Measurements from ENCODE around the gene GRM4.

GRM4 gene

DNA sequence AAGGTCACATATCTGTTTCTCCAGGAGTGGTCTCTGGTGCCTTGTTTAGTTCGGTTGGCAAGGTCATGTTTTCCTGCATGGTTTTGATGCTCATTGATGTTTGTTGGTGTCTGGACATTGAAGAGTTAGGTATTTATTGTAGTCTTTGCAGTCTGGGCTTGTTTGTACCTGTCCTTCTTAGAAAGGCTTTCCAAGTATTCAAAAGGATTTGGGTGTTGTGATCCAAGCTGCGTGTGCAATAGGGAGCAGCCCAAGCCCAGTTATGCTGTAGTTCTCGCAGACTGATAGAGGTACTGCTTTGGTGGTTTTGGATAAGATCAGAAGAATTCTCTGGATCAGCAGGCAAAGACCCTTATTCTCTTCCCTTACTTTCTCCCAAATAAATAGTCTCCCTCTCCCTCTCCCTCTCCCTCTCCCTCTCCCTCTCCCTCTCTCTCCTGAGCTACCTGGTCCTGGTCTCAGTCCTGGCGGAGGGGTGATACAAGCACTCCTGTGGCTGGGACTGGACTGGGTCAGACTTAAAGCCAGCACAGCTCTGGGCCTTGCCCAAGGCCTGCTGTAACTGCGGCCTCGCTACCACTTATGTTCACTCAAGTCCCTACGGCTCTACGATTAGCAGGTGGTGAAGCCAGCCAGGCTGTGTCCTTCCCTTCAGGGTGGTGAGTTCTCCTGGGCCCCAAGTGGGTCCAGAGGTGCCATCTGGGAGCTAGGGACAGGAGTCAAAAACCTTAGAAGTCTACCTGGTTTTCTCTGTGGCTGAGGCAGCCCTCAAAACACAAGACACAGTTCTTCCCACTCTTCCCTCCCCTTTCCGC, 27.3 kb upstream of the GRM4 start:
- H3K9me3 Mint-ChIP-seq = no peaks in the 10 kb centered on the region
- no peak overlapping the region for H3K27ac Mint-ChIP-seq
- H3K27me3 Mint-ChIP-seq = peaks cover 6% of the 10 kb centered on the region
- H3K36me3 Mint-ChIP-seq (ENCODE audit: low read depth) = no peaks in the 10 kb centered on the region
- intact Hi-C loops (cut with micrococcal nuclease) = no loop called here
- H3K4me3 Mint-ChIP-seq = no peak overlapping the region
- peaks cover 12% of the 10 kb centered on the region for H3K4me1 Mint-ChIP-seq (ENCODE audit: low read depth)

DNA sequence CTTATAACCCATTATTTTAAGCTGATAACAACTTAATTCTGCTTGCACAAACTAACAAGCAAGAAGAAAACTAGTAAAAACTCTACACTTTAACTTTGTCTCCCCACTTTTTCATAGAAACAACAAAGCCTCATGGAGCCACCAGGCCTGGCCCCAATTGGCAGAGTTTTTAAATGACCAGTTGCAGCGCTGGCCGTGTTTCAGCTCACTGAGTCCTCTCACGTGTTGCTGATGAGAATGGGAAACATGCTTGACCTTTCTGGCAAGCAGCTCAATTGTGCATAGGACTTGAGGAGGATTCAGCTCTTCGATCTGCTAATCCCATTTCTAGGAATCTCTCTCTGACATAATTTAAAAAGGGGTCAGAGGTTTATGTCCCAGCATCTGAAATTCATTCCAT, 24.5 kb upstream of the GRM4 start:
- Mint-ChIP-seq H3K27ac (no peak overlapping the region), H3K4me3 (no peak overlapping the region), H3K27me3 (peaks cover 24% of the 10 kb centered on the region), H3K4me1 (ENCODE audit: low read depth) (peaks cover 6% of the 10 kb centered on the region), H3K9me3 (no peaks in the 10 kb centered on the region), H3K36me3 (ENCODE audit: low read depth) (no peaks in the 10 kb centered on the region)
- intact Hi-C loops (cut with micrococcal nuclease) = no loop called here

DNA sequence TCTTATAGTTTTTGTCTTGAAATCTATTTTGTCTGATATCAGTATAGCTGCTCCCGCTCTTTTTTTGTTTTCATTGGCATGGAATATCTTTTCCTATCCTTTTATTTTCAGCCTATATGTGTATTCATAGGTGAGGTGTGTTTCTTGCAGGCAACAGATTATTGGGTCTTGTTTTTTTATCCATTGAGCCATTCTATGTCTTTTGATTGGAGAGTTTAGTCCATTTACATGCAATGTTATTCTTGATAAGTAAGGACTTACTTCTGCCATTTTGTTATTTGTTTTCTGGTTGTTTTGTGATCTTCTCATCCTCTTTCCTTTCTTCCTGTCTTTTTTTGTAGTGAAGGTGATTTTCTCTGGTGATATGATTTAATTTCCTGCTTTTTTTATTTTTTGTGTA, 24.0 kb upstream of the GRM4 start:
- intact Hi-C loops (cut with micrococcal nuclease) = no loop called here

GRCh38 chr6:34161857-34162515, 16.1 kb upstream of the GRM4 start:
- Mint-ChIP-seq H3K36me3 (ENCODE audit: low read depth) (no peaks in the 10 kb centered on the region), H3K27me3 (peaks cover 35% of the 10 kb centered on the region), H3K9me3 (peaks cover 8% of the 10 kb centered on the region), H3K4me3 (no peak overlapping the region), H3K4me1 (ENCODE audit: low read depth) (peaks cover 47% of the 10 kb centered on the region), H3K27ac (no peak overlapping the region)
- intact Hi-C loops (cut with micrococcal nuclease) = loop anchor here (2.0 to 5.0 kb wide), 3 partner anchors 35 to 255 kb away; partner anchors contain the start of gene SMIM29

More for the DNA sequence above, 24.0 kb upstream of the GRM4 start:
- Mint-ChIP-seq H3K4me1 (ENCODE audit: low read depth) (peaks cover 11% of the 10 kb centered on the region), H3K36me3 (ENCODE audit: low read depth) (no peaks in the 10 kb centered on the region), H3K4me3 (no peak overlapping the region), H3K27ac (no peak overlapping the region), H3K9me3 (no peaks in the 10 kb centered on the region), H3K27me3 (peaks cover 27% of the 10 kb centered on the region)

- Mint-ChIP-seq H3K4me1 (ENCODE audit: low read depth) (peaks cover 36% of the 10 kb centered on the region), H3K27me3 (peaks cover 44% of the 10 kb centered on the region), H3K4me3 (no peak overlapping the region), H3K27ac (no peak overlapping the region), H3K9me3 (peaks cover 8% of the 10 kb centered on the region), H3K36me3 (ENCODE audit: low read depth) (no peaks in the 10 kb centered on the region)
- intact Hi-C loops (cut with micrococcal nuclease) = loop anchor here (5.0 kb wide), 2 partner anchors 37 to 257 kb away; no protein-coding TSS in a partner anchor
These were observed 14.0 kb upstream of the GRM4 start for GRCh38 chr6:34159844-34160243.

DNA sequence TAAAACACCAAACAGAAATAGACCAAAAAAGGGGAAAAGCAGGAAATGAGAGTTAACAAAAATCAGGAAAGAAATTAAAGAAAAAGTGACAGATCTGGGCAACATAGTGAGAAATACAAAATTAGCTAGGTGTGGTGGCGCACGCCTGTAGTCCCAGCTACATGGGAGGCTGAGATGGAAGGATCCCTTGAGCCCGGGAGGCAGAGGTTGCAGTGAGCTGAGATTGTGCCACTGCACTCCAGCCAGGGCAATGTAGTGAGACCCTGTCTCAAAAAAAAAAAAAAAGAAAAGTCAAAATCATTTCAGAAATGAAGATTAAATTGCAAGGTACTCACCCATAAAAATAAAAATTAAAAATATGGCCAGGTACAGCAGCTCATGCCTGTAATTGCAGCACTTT, 13.0 kb upstream of the GRM4 start:
- Mint-ChIP-seq H3K4me1 (ENCODE audit: low read depth) (peaks cover 41% of the 10 kb centered on the region), H3K9me3 (peaks cover 8% of the 10 kb centered on the region), H3K4me3 (peak overlapping the region; percentile 10), H3K27me3 (peaks cover 53% of the 10 kb centered on the region), H3K27ac (no peak overlapping the region), H3K36me3 (ENCODE audit: low read depth) (no peaks in the 10 kb centered on the region)
- intact Hi-C loops (cut with micrococcal nuclease) = no loop called here

- H3K36me3 Mint-ChIP-seq (ENCODE audit: low read depth) = no peaks in the 10 kb centered on the region
- peak overlapping the region; percentile 42 for H3K27ac Mint-ChIP-seq
- peaks cover 8% of the 10 kb centered on the region for H3K9me3 Mint-ChIP-seq
- intact Hi-C loops (cut with micrococcal nuclease) = no loop called here
- no peak overlapping the region for H3K4me3 Mint-ChIP-seq
- H3K27me3 Mint-ChIP-seq = peaks cover 57% of the 10 kb centered on the region
- H3K4me1 Mint-ChIP-seq (ENCODE audit: low read depth) = peaks cover 41% of the 10 kb centered on the region
These were observed 12.0 kb upstream of the GRM4 start for GRCh38 chr6:34157851-34158250.

- Mint-ChIP-seq H3K4me3 (no peak overlapping the region), H3K9me3 (peaks cover 8% of the 10 kb centered on the region), H3K27ac (peak overlapping the region; percentile 42), H3K4me1 (ENCODE audit: low read depth) (peaks cover 37% of the 10 kb centered on the region), H3K36me3 (ENCODE audit: low read depth) (no peaks in the 10 kb centered on the region), H3K27me3 (peaks cover 60% of the 10 kb centered on the region)
- intact Hi-C loops (cut with micrococcal nuclease) = no loop called here
These were observed 11.4 kb upstream of the GRM4 start for GRCh38 chr6:34157236-34157830.

- intact Hi-C loops (cut with micrococcal nuclease) = no loop called here
- peaks cover 8% of the 10 kb centered on the region for H3K9me3 Mint-ChIP-seq
- peaks cover 27% of the 10 kb centered on the region for H3K4me1 Mint-ChIP-seq (ENCODE audit: low read depth)
- H3K27me3 Mint-ChIP-seq = peaks cover 65% of the 10 kb centered on the region
- no peak overlapping the region for H3K27ac Mint-ChIP-seq
- H3K36me3 Mint-ChIP-seq (ENCODE audit: low read depth) = no peaks in the 10 kb centered on the region
- H3K4me3 Mint-ChIP-seq = no peak overlapping the region
These were observed 9.8 kb upstream of the GRM4 start for GRCh38 chr6:34155471-34156300.

DNA sequence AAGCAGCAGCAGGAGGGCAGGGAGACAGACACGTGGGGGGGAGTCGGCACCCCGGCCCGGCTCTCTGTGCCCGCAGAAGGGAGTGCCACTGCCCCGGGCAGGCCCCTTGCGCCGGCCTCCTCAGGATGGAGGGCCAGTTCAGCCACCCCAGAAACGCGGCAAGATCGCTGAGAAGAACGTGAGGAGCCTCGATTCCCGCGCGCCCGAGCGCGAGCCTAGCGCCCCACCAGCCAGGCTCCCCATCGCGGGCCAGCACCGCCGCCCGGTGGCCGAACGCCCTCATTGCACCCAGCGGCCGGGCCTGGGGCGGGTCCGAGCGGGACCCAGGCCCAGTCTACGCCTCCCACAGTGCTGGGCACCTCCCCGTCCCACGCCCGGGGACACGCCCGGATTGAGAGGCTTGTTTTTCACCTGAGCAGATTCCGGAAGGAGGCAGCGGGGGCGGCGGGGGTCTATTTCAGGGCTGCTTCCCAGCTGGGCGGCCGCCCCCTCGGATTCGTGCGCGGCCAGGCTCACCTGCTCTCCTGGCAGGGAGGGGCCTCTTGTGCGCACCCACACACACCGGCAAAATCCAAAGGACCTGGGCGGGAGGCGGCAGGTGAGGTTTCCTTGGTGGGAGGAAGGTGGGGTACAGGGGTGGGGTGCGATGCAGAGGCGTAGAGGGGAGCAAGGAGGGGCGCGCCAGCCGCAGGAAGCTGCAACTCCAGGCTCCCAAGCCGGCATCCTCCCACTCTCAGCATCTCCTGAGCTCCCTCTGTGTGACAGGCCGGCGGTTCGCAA, 9.0 kb upstream of the GRM4 start:
- Mint-ChIP-seq H3K27me3 (peaks cover 73% of the 10 kb centered on the region), H3K36me3 (ENCODE audit: low read depth) (no peaks in the 10 kb centered on the region), H3K27ac (no peak overlapping the region), H3K9me3 (peaks cover 4% of the 10 kb centered on the region), H3K4me1 (ENCODE audit: low read depth) (peaks cover 27% of the 10 kb centered on the region), H3K4me3 (peak overlapping the region; percentile 45)
- intact Hi-C loops (cut with micrococcal nuclease) = loop anchor here (1.0 kb wide), 3 partner anchors 100 to 411 kb away; no protein-coding TSS in a partner anchor

DNA sequence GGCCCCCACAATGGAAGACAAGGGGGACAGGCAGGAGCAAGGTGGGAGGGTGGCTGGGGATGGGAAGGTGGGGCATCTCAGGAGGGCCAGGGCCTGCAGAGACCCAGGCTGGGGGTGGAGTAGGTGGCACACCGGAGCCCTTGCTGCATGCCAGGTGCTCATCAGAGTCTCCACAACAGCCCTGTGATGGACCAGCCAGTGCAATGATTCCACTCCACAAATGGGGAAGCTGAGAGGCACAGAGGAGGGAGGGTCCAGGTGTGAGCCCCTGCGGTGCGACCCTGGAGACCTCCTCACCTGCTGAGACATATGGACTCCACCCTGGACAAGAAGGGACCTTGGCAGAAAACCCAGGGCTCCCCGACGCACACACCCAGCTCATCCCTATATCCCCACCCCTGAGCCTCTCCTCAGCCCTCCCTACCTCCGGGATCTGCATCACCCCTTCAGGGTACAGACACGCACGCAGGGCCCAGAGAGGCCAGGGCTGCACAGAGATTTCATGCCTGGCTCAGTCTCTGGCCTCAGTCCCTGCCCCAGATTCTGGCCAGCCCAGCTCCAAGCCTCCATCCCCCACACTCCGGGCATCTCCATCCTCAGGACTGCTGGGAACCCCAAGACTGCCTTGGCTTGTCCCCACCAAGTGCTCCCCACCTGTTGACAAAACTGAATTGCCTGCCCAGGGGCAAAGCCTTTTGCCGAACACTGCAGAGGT, 7.1 kb upstream of the GRM4 start:
- Mint-ChIP-seq H3K4me3 (no peak overlapping the region), H3K9me3 (no peaks in the 10 kb centered on the region), H3K27ac (no peak overlapping the region), H3K36me3 (ENCODE audit: low read depth) (no peaks in the 10 kb centered on the region), H3K4me1 (ENCODE audit: low read depth) (peaks cover 16% of the 10 kb centered on the region), H3K27me3 (peaks cover 90% of the 10 kb centered on the region)
- intact Hi-C loops (cut with micrococcal nuclease) = no loop called here

GRCh38 chr6:34152042-34152524, 6.2 kb upstream of the GRM4 start:
- Mint-ChIP-seq H3K27me3 (peaks cover 92% of the 10 kb centered on the region), H3K9me3 (no peaks in the 10 kb centered on the region), H3K36me3 (ENCODE audit: low read depth) (no peaks in the 10 kb centered on the region), H3K27ac (no peak overlapping the region), H3K4me3 (no peak overlapping the region), H3K4me1 (ENCODE audit: low read depth) (peaks cover 8% of the 10 kb centered on the region)
- intact Hi-C loops (cut with micrococcal nuclease) = no loop called here

Measured in dendritic cell treated with granulocyte-macrophage colony-stimulating factor and Interleukin-4, amounts not matched to agents 40 ng/mL and 50 ng/mL, for 4 days (primary cell).